ENCODE data around the gene STMP1. TPM values are rescaled to one million over a fixed set of nuclear protein-coding genes. Genes with fewer than 3 reads are reported as not detected.

Gene STMP1
- total and polyA plus RNA-seq, 4 donors, result 23.0 to 33.1 (median 26.0) TPM

DNA sequence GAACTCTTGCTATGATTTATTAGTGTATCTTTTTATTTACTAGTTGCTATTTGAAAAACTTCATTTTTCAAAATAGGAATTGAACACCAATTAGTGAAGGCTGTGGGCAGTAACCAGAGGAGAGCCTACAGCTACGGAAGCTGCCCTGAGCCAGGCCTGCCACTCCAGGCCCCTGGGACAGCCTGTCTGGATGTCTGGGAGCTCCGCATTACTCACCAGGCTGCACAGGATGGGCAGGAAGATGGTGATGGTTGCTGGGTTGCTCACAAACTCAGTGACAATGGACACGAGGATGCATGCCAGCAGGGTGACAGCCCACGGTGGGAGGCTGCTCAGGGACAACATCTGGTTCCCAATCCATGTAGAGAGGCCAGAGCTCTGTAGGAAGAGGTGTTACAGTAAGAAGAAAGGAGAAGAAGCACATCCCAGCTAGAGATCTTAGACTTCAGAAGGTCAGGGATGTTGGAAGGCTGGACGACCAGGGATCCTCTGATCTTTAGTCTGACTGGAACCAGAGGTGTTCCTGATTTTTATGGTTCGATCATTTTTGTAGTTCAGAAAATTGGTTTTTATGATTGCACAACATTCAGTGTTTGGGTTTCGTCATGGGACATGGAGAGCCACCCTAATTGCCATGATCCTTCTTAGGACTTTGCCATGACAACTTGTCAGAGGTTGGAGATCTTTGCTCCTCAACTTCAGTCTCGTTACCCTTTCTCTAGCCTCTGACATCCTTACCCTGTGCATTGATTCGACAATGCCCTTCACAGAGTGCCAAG is 23.2 kb downstream of the STMP1 start:
- TF ChIP-seq, protein P1, sequence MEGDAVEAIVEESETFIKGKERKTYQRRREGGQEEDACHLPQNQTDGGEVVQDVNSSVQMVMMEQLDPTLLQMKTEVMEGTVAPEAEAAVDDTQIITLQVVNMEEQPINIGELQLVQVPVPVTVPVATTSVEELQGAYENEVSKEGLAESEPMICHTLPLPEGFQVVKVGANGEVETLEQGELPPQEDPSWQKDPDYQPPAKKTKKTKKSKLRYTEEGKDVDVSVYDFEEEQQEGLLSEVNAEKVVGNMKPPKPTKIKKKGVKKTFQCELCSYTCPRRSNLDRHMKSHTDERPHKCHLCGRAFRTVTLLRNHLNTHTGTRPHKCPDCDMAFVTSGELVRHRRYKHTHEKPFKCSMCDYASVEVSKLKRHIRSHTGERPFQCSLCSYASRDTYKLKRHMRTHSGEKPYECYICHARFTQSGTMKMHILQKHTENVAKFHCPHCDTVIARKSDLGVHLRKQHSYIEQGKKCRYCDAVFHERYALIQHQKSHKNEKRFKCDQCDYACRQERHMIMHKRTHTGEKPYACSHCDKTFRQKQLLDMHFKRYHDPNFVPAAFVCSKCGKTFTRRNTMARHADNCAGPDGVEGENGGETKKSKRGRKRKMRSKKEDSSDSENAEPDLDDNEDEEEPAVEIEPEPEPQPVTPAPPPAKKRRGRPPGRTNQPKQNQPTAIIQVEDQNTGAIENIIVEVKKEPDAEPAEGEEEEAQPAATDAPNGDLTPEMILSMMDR (IDR thresholded peaks at IDR 0.05; ENCODE audit: control extremely low read depth, extremely low read depth), result no peak
- Histone ChIP-seq H3K27me3 (ENCODE audit: control insufficient read depth in 3 of 3, insufficient read depth in 3 of 3, low read length in 2 of 3) (no peaks in the 10 kb centered on the region), H3K27ac (ENCODE audit: low read depth in 1 of 2, low read length in 1 of 2) (no peak overlapping the region), H3K9ac (ENCODE audit: insufficient read depth in 1 of 2, low read length in 2 of 2) (no peak overlapping the region), H3K36me3 (ENCODE audit: control insufficient read depth in 4 of 4, insufficient read depth in 4 of 4, low read length in 4 of 4) (peaks cover 0 to 5% (median 0%) of the 10 kb centered on the region in 4 donors), H3K9me3 (ENCODE audit: control insufficient read depth in 4 of 4, insufficient read depth in 3 of 4, low read length in 3 of 4) (no peaks in the 10 kb centered on the region), H3K4me3 (no peak overlapping the region), H3K4me1 (ENCODE audit: control insufficient read depth in 5 of 5, insufficient read depth in 5 of 5, low read length in 5 of 5) (peaks cover 0 to 9% (median 5%) of the 10 kb centered on the region in 5 donors)
- 80 to 86% methylated on average over 9 of the region's 9 CpGs for WGBS, 2 donors
- DNase-seq, result no peak
- no peak for ATAC-seq (ENCODE audit: insufficient read depth, low FRiP score)

DNA sequence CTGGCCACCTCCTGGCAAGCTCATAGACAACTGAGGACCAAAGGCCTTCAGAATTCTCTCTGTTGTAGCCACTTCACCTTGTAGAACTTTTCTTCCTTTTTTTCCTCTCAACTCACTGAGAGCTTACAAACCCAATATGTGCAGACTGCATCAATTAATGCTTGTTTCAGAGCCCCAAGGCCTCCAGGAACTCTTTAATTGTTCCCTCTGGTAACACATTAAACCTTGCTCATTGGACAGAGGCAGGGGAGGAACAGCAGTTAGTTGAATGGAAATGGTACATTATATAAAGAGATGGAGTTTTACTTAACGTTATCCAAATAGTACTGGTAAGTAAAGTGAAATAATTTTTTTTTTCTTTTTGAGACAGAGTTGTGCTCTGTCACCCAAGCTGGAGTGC is 25.2 kb downstream of the STMP1 start:
- no peak for ATAC-seq (ENCODE audit: insufficient read depth, low FRiP score)

DNA sequence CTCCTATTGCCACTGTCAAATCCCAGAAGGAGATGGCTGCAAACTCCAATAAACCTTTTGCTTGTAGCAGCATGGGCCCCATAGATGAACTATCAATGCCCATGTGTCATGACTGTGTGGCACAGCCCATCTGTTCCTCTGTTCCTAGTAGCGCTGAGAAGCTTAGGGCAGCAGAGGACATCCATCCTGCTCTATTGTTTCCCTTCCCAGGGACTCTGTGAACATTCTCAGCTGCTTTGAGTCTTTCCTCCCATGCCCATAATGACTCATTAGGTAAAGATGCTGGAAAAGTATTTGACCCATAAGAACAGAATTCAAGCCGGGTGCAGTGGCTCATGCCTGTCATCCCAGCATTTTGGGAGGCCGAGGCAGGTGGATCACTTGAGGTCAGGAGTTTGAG is 28.3 kb downstream of the STMP1 start:
- H3K27me3 ChIP-seq (ENCODE audit: control insufficient read depth in 3 of 3, insufficient read depth in 3 of 3, low read length in 2 of 3), result no peaks in the 10 kb centered on the region
- no peak overlapping the region for H3K4me3 ChIP-seq
- peaks cover 0 to 9% (median 5%) of the 10 kb centered on the region in 4 donors for H3K36me3 ChIP-seq (ENCODE audit: control insufficient read depth in 4 of 4, insufficient read depth in 4 of 4, low read length in 4 of 4)
- H3K27ac ChIP-seq (ENCODE audit: low read depth in 1 of 2, low read length in 1 of 2), result no peak overlapping the region
- no peak overlapping the region for H3K9ac ChIP-seq (ENCODE audit: insufficient read depth in 1 of 2, low read length in 2 of 2)
- ATAC-seq (ENCODE audit: insufficient read depth, low FRiP score) (no peak), DNase-seq (no peak)
- TF ChIP-seq, protein P1 (IDR thresholded peaks at IDR 0.05; ENCODE audit: control extremely low read depth, extremely low read depth), result no peak
- no peaks in the 10 kb centered on the region for H3K9me3 ChIP-seq (ENCODE audit: control insufficient read depth in 4 of 4, insufficient read depth in 3 of 4, low read length in 3 of 4)
- whole genome bisulfite sequencing, 2 donors, result 96% methylated on average over 3 of the region's 3 CpGs
- H3K4me1 ChIP-seq (ENCODE audit: control insufficient read depth in 5 of 5, insufficient read depth in 5 of 5, low read length in 5 of 5), result no peaks in the 10 kb centered on the region

More for the DNA sequence above, 25.2 kb downstream of the STMP1 start:
- Histone ChIP-seq H3K9me3 (ENCODE audit: control insufficient read depth in 4 of 4, insufficient read depth in 3 of 4, low read length in 3 of 4) (no peaks in the 10 kb centered on the region), H3K4me3 (no peak overlapping the region), H3K27me3 (ENCODE audit: control insufficient read depth in 3 of 3, insufficient read depth in 3 of 3, low read length in 2 of 3) (no peaks in the 10 kb centered on the region), H3K9ac (ENCODE audit: insufficient read depth in 1 of 2, low read length in 2 of 2) (no peak overlapping the region), H3K27ac (ENCODE audit: low read depth in 1 of 2, low read length in 1 of 2) (no peak overlapping the region), H3K36me3 (ENCODE audit: control insufficient read depth in 4 of 4, insufficient read depth in 4 of 4, low read length in 4 of 4) (peaks cover 0 to 9% (median 7%) of the 10 kb centered on the region in 4 donors), H3K4me1 (ENCODE audit: control insufficient read depth in 5 of 5, insufficient read depth in 5 of 5, low read length in 5 of 5) (peaks cover 0 to 5% (median 3%) of the 10 kb centered on the region in 5 donors)
- WGBS, 2 donors, result 0 to 60% methylated on average over 1 of the region's 1 CpG
- TF ChIP-seq, protein P1 (IDR thresholded peaks at IDR 0.05; ENCODE audit: control extremely low read depth, extremely low read depth), result no peak
- DNase-seq, result no peak
